ENCODE results near the gene SDCCAG8. TPM values are rescaled to one million over a fixed set of nuclear protein-coding genes. Genes with fewer than 3 reads are reported as not detected.

Gene SDCCAG8
- total RNA-seq, 1 experiment from 2014 or later = 10.0 TPM

GRCh38 chr1:243488459-243489157 lies 232.8 kb downstream of the SDCCAG8 start:
- Histone ChIP-seq H3K4me2 (ENCODE audit: insufficient read depth, insufficient read length, low read length) (no peak overlapping the region), H3K27ac (ENCODE audit: insufficient read length, low read depth, low read length) (no peak overlapping the region), H3K79me2 (ENCODE audit: insufficient read depth, low read length) (no peaks in the 10 kb centered on the region), H3K9me3 (ENCODE audit: control insufficient read depth, low read depth, low read length) (no peaks in the 10 kb centered on the region), H2BK120ac (ENCODE audit: low read depth, low read length, poor library complexity, severe bottlenecking) (no peak overlapping the region), H2BK20ac (ENCODE audit: low read depth, low read length, poor library complexity, severe bottlenecking) (no peak overlapping the region), H3T11ph (ENCODE audit: low read length) (no peak overlapping the region), H4K91ac (ENCODE audit: insufficient read length, low read depth, low read length) (peak overlapping the region; percentile 58), H4K8ac (replicated peaks; ENCODE audit: insufficient read length, low read depth, low read length) (no peak overlapping the region), H3K9ac (ENCODE audit: extremely low read depth, insufficient read length, low read length) (no peak overlapping the region), H3K23me2 (ENCODE audit: insufficient read length, low read depth, low read length, poor library complexity, severe bottlenecking) (no peaks in the 10 kb centered on the region), H2BK15ac (ENCODE audit: low read depth, low read length) (peak overlapping the region; percentile 5; the same call in 1 of the 2 replicates), H2AK5ac (ENCODE audit: insufficient read length, low read length) (no peak overlapping the region), H3K4me1 (ENCODE audit: insufficient read depth, low read length) (peaks cover 10% of the 10 kb centered on the region; the same call in 1 of the 2 replicates), H3K14ac (ENCODE audit: insufficient read depth, low read length) (no peak overlapping the region; the same call in 1 of the 2 replicates), H3K27me3 (ENCODE audit: insufficient read depth, low read length) (no peaks in the 10 kb centered on the region), H2BK12ac (ENCODE audit: insufficient read length, low read depth, low read length) (no peak overlapping the region), H3K79me1 (ENCODE audit: insufficient read depth, low read depth, low read length, poor library complexity, severe bottlenecking) (no peaks in the 10 kb centered on the region), H3K18ac (ENCODE audit: insufficient read length, low read depth, low read length) (no peak overlapping the region), H2BK5ac (ENCODE audit: insufficient read length, low read length) (no peak overlapping the region), H2AFZ (ENCODE audit: low read length) (no peak overlapping the region), H4K20me1 (ENCODE audit: control insufficient read depth, insufficient read depth, insufficient read length) (no peaks in the 10 kb centered on the region), H4K5ac (ENCODE audit: insufficient read length, low read depth, low read length) (no peak overlapping the region), H3K23ac (ENCODE audit: insufficient read length, low read depth, low read length) (no peak overlapping the region), H3K56ac (ENCODE audit: insufficient read length, low read depth, low read length) (no peak overlapping the region), H3K4ac (ENCODE audit: low read depth, low read length) (no peak overlapping the region)
- peaks cover 5% of the 10 kb centered on the region for H3K27me3 Mint-ChIP-seq (ENCODE audit: low read depth)
- no peak for DNase-seq
- no CpG with 5 or more reads among the region's 20 CpGs for WGBS (ENCODE audit: extremely low coverage, insufficient read length, low lambda C conversion rate)
- no peak overlapping the region for H3K4me3 Mint-ChIP-seq
- peak overlapping the region in 1 of 3 experiments; percentile 76; a peak in 2 of 7 replicates for H3K27ac Mint-ChIP-seq
- peaks cover 0 to 4% (median 2%) of the 10 kb centered on the region in 3 experiments; a peak in 5 of 7 replicates for H3K36me3 Mint-ChIP-seq (ENCODE audit: insufficient read depth in 1 of 3, low read depth in 3 of 3)
- peaks cover 58 to 59% of the 10 kb centered on the region in 2 experiments for H3K4me1 Mint-ChIP-seq
- peaks cover 1 to 2% of the 10 kb centered on the region in 2 experiments; a peak in 2 of 5 replicates for H3K9me3 Mint-ChIP-seq
- TF ChIP-seq, protein P1, sequence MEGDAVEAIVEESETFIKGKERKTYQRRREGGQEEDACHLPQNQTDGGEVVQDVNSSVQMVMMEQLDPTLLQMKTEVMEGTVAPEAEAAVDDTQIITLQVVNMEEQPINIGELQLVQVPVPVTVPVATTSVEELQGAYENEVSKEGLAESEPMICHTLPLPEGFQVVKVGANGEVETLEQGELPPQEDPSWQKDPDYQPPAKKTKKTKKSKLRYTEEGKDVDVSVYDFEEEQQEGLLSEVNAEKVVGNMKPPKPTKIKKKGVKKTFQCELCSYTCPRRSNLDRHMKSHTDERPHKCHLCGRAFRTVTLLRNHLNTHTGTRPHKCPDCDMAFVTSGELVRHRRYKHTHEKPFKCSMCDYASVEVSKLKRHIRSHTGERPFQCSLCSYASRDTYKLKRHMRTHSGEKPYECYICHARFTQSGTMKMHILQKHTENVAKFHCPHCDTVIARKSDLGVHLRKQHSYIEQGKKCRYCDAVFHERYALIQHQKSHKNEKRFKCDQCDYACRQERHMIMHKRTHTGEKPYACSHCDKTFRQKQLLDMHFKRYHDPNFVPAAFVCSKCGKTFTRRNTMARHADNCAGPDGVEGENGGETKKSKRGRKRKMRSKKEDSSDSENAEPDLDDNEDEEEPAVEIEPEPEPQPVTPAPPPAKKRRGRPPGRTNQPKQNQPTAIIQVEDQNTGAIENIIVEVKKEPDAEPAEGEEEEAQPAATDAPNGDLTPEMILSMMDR (conservative IDR thresholded peaks at IDR 0.05) = no peak
